ENCODE measurements around the gene FLVCR2. TPM values are rescaled to one million over a fixed set of nuclear protein-coding genes. Genes with fewer than 3 reads are reported as not detected.

Gene FLVCR2
- total RNA-seq, 4 donors from 2014 or later = 11.8 to 24.3 (median 16.7) TPM

- 79 to 80% methylated on average over 5 of the region's 5 CpGs for WGBS, 2 donors
- intact Hi-C loops (cut with DNase I; ENCODE audit: low total_unique reads) = no loop called here
- no peak for DNase-seq (ENCODE audit: low spot score in 2 of 2)
- TF ChIP-seq CTCF (IDR thresholded peaks at IDR 0.05) = no peak
- no peak for TF ChIP-seq POLR2A (IDR thresholded peaks at IDR 0.05)
- H3K4me3 ChIP-seq (ENCODE audit: low read depth, poor library complexity, severe bottlenecking) = no peak overlapping the region
Observed at GRCh38 chr14:75535164-75535898, 43.1 kb upstream of the FLVCR2 start.

GRCh38 chr14:75537071-75537470, 41.3 kb upstream of the FLVCR2 start:
- intact Hi-C loops (cut with DNase I; ENCODE audit: low total_unique reads) = no loop called here
- no peak for DNase-seq (ENCODE audit: low spot score in 2 of 2)
- no peak overlapping the region for H3K4me3 ChIP-seq (ENCODE audit: low read depth, poor library complexity, severe bottlenecking)
- WGBS, 2 donors = 82 to 83% methylated on average over 4 of the region's 4 CpGs
- TF ChIP-seq POLR2A (IDR thresholded peaks at IDR 0.05) (no peak), CTCF (IDR thresholded peaks at IDR 0.05) (no peak)

- no peak for DNase-seq (ENCODE audit: low spot score in 2 of 2)
- no peak overlapping the region for H3K4me3 ChIP-seq (ENCODE audit: low read depth, poor library complexity, severe bottlenecking)
- intact Hi-C loops (cut with DNase I; ENCODE audit: low total_unique reads) = no loop called here
- no peak for TF ChIP-seq CTCF (IDR thresholded peaks at IDR 0.05)
- no peak for TF ChIP-seq POLR2A (IDR thresholded peaks at IDR 0.05)
- WGBS, 2 donors = 93 to 96% methylated on average over 5 of the region's 5 CpGs
Observed at GRCh38 chr14:75539162-75539560, 39.3 kb upstream of the FLVCR2 start.

- intact Hi-C loops (cut with DNase I; ENCODE audit: low total_unique reads) = no loop called here
- WGBS, 2 donors = 76 to 82% methylated on average over 17 of the region's 17 CpGs
Observed at GRCh38 chr14:75539561-75540478, 38.6 kb upstream of the FLVCR2 start.

GRCh38 chr14:75540479-75540851, 38.0 kb upstream of the FLVCR2 start:
- TF ChIP-seq POLR2A (IDR thresholded peaks at IDR 0.05) (no peak), CTCF (IDR thresholded peaks at IDR 0.05) (no peak)
- no peak overlapping the region for H3K4me3 ChIP-seq (ENCODE audit: low read depth, poor library complexity, severe bottlenecking)
- intact Hi-C loops (cut with DNase I; ENCODE audit: low total_unique reads) = no loop called here
- WGBS, 2 donors = 72 to 78% methylated on average over 7 of the region's 7 CpGs
- no peak for DNase-seq (ENCODE audit: low spot score in 2 of 2)

More at GRCh38 chr14:75539561-75540478, 38.6 kb upstream of the FLVCR2 start:
- H3K4me3 ChIP-seq (ENCODE audit: low read depth, poor library complexity, severe bottlenecking) = no peak overlapping the region
- DNase-seq (ENCODE audit: low spot score in 2 of 2) = no peak
- no peak for TF ChIP-seq CTCF (IDR thresholded peaks at IDR 0.05)
- TF ChIP-seq POLR2A (IDR thresholded peaks at IDR 0.05) = no peak

Data from lower leg skin (tissue), 4 donors.